Loucy (cell line): ENCODE measurements around the gene LUC7L2.

Experiments
- H2AFZ ChIP-seq: fragments of 200-600 bp; sonication (generic); 2 replicates; pipeline ENCODE4 v1.6.0; 2016; ENCODE audit warnings: antibody characterized with exemption, mild to moderate bottlenecking, low read length, moderate library complexity
- H3F3A ChIP-seq: fragments of 200-600 bp; 2 replicates; pipeline ENCODE4 v1.6.0; 2016; ENCODE audit warnings: antibody characterized with exemption, low read depth, mild to moderate bottlenecking
- H3K27me3 ChIP-seq: fragments of 200-600 bp; sonication (generic); 2 replicates; pipeline ENCODE4 v1.6.1; 2014; ENCODE audit warnings: low read length, mild to moderate bottlenecking; ENCODE audit not compliant: insufficient read depth, poor library complexity, severe bottlenecking
- H3K36me3 ChIP-seq: fragments of 200-600 bp; sonication (generic); 2 replicates; pipeline ENCODE4 v1.6.1; 2016; ENCODE audit warnings: low read length; ENCODE audit not compliant: insufficient read depth
- H3K4me1 ChIP-seq: fragments of 200-600 bp; sonication (generic); 2 replicates; pipeline ENCODE4 v1.5.1; 2014; ENCODE audit warnings: low read length, mild to moderate bottlenecking; ENCODE audit not compliant: insufficient read depth, poor library complexity, severe bottlenecking
- H3K4me2 ChIP-seq: fragments of 200-600 bp; sonication (generic); 2 replicates; pipeline ENCODE4 v1.6.0; 2014; ENCODE audit warnings: antibody characterized with exemption, low read length, low read depth, mild to moderate bottlenecking; ENCODE audit not compliant: poor library complexity, severe bottlenecking
- H3K4me3 ChIP-seq: fragments of 200-600 bp; sonication (generic); 2 replicates; pipeline ENCODE4 v1.5.1; 2014; ENCODE audit warnings: low read length, mild to moderate bottlenecking, mixed read lengths; ENCODE audit not compliant: poor library complexity, severe bottlenecking
- H3K79me2 ChIP-seq: fragments of 200-600 bp; sonication (generic); 2 replicates; pipeline ENCODE4 v1.6.1; 2014; ENCODE audit warnings: low read length; ENCODE audit not compliant: insufficient read depth
- H3K9ac ChIP-seq: fragments of 200-600 bp; sonication (generic); 2 replicates; pipeline ENCODE4 v1.6.0; 2014; ENCODE audit warnings: mild to moderate bottlenecking, low read depth, low read length, moderate library complexity; ENCODE audit not compliant: poor library complexity, severe bottlenecking
- H3K9me2 ChIP-seq: fragments of 200-600 bp; sonication (generic); replicated peaks from 2 replicates; pipeline ENCODE4 v1.6.1; 2016; ENCODE audit warnings: low read depth, low read length, mixed read lengths
- H3K9me3 ChIP-seq: fragments of 200-600 bp; sonication (generic); 2 replicates; pipeline ENCODE4 v1.6.1; 2014; ENCODE audit warnings: mild to moderate bottlenecking, antibody characterized with exemption, low read length, low read depth; ENCODE audit not compliant: insufficient read depth
- H4K20me1 ChIP-seq: fragments of 200-600 bp; sonication (generic); 2 replicates; pipeline ENCODE4 v1.6.0; 2014; ENCODE audit warnings: antibody characterized with exemption, low read length, mild to moderate bottlenecking; ENCODE audit not compliant: insufficient read depth, poor library complexity, severe bottlenecking
- CTCF ChIP-seq: fragments of 200-600 bp; sonication (generic); conservative IDR thresholded peaks from 2 replicates; pipeline ENCODE4 v1.5.1; 2014; ENCODE audit warnings: mild to moderate bottlenecking, antibody characterized with exemption, low read length
- EZH2phosphoT487 ChIP-seq: fragments of 200-600 bp; IDR thresholded peaks from 2 replicates; pipeline ENCODE4 v1.6.1; 2018; ENCODE audit warnings: antibody characterized with exemption, mild to moderate bottlenecking, moderate library complexity, borderline replicate concordance

LUC7L2 gene

GRCh38 chr7:139416405-139416804 lies 56.7 kb downstream of the LUC7L2 start:
- Histone ChIP-seq H3K4me3 (no peak overlapping the region), H3K27me3 (no peaks in the 10 kb centered on the region), H3K9me2 (no peaks in the 10 kb centered on the region), H3K4me2 (no peak overlapping the region), H3F3A (no peaks in the 10 kb centered on the region), H2AFZ (no peak overlapping the region), H3K9ac (no peak overlapping the region), H3K79me2 (no peaks in the 10 kb centered on the region; the same call in 1 of the 2 replicates), H3K36me3 (peaks cover 95% of the 10 kb centered on the region), H3K9me3 (no peaks in the 10 kb centered on the region), H4K20me1 (peaks cover 9% of the 10 kb centered on the region), H3K4me1 (no peaks in the 10 kb centered on the region)
- TF ChIP-seq CTCF (no peak), EZH2phosphoT487 (no peak)

GRCh38 chr7:139417478-139417877 lies 57.8 kb downstream of the LUC7L2 start:
- H3K9ac ChIP-seq = no peak overlapping the region
- H3K27me3 ChIP-seq = no peaks in the 10 kb centered on the region
- TF ChIP-seq CTCF (no peak), EZH2phosphoT487 (no peak)
- no peaks in the 10 kb centered on the region for H3K4me1 ChIP-seq
- H3F3A ChIP-seq = no peaks in the 10 kb centered on the region
- H3K79me2 ChIP-seq = no peaks in the 10 kb centered on the region; the same call in 1 of the 2 replicates
- H2AFZ ChIP-seq = no peak overlapping the region
- peaks cover 95% of the 10 kb centered on the region for H3K36me3 ChIP-seq
- H4K20me1 ChIP-seq = peaks cover 11% of the 10 kb centered on the region
- H3K4me2 ChIP-seq = no peak overlapping the region
- no peak overlapping the region for H3K4me3 ChIP-seq
- H3K9me2 ChIP-seq = no peaks in the 10 kb centered on the region
- no peaks in the 10 kb centered on the region for H3K9me3 ChIP-seq

GRCh38 chr7:139421123-139421522 lies 61.4 kb downstream of the LUC7L2 start:
- Histone ChIP-seq H3K4me3 (no peak overlapping the region), H3K79me2 (no peaks in the 10 kb centered on the region; the same call in 1 of the 2 replicates), H3K27me3 (no peaks in the 10 kb centered on the region), H4K20me1 (peaks cover 11% of the 10 kb centered on the region), H3K4me1 (no peaks in the 10 kb centered on the region), H3F3A (no peaks in the 10 kb centered on the region), H2AFZ (no peak overlapping the region), H3K9me3 (no peaks in the 10 kb centered on the region), H3K9me2 (no peaks in the 10 kb centered on the region), H3K36me3 (peaks cover 74% of the 10 kb centered on the region), H3K9ac (no peak overlapping the region), H3K4me2 (no peak overlapping the region)
- TF ChIP-seq CTCF (no peak), EZH2phosphoT487 (no peak)
